RPMI7951 (cell line): Measurements from ENCODE around the gene CALCR. TPM values are rescaled to one million over a fixed set of nuclear protein-coding genes. Genes with fewer than 3 reads are reported as not detected.
"Not testable (repeated sequence)": the region's sequence is repeated elsewhere in the genome, so short reads cannot be mapped to it uniquely, and the experiment has no call there.

ENCODE experiments used
- DNase-seq: peaks from one replicate; pipeline ENCODE4 v3.0.0-alpha.2; 2012; ENCODE audit warnings: low read depth
- total RNA-seq: library from RNA; depleted of rRNA; stranded (reverse); fragments of >200 nt; shearing (Covaris generic); gene quantifications from 2 replicates; pipeline ENCODE4 v1.2.3, GENCODE V29; 2014

The CALCR gene
- total RNA-seq, 1 experiment from 2014 or later = not detected

GRCh38 chr7:93562106-93562505 is 12.4 kb downstream of the CALCR start:
- no peak for DNase-seq

- no peak for DNase-seq
Measured at GRCh38 chr7:93559639-93560491, 14.7 kb downstream of the CALCR start.

- DNase-seq = no peak
Measured at GRCh38 chr7:93558705-93559614, 15.6 kb downstream of the CALCR start.

GRCh38 chr7:93551931-93552330 is 22.6 kb downstream of the CALCR start:
- DNase-seq = no peak

GRCh38 chr7:93551063-93551895 is 23.2 kb downstream of the CALCR start:
- DNase-seq = peak; percentile 47

- DNase-seq = no peak
Measured at GRCh38 chr7:93547716-93548115, 26.8 kb downstream of the CALCR start.

- DNase-seq = no peak
Measured at GRCh38 chr7:93544691-93545090, 29.8 kb downstream of the CALCR start.

GRCh38 chr7:93538061-93538460 is 36.5 kb downstream of the CALCR start:
- DNase-seq = no peak

GRCh38 chr7:93535616-93536015 is 38.9 kb downstream of the CALCR start:
- DNase-seq = no peak

- no peak for DNase-seq
Measured at GRCh38 chr7:93530701-93531100, 43.8 kb downstream of the CALCR start.

- DNase-seq = no peak
Measured at GRCh38 chr7:93516834-93517233, 57.7 kb downstream of the CALCR start.

GRCh38 chr7:93515144-93515543 is 59.4 kb downstream of the CALCR start:
- DNase-seq = peak; percentile 3

- DNase-seq = no peak
Measured at GRCh38 chr7:93509303-93509702, 65.2 kb downstream of the CALCR start.

- no peak for DNase-seq
Measured at GRCh38 chr7:93503088-93503487, 71.4 kb downstream of the CALCR start.

GRCh38 chr7:93491860-93492259 is 82.7 kb downstream of the CALCR start:
- not testable (repeated sequence) for DNase-seq

GRCh38 chr7:93476491-93477344 is 97.8 kb downstream of the CALCR start:
- DNase-seq = no peak

- DNase-seq = no peak
Measured at GRCh38 chr7:93475811-93476210, 98.7 kb downstream of the CALCR start.

- DNase-seq = no peak
Measured at GRCh38 chr7:93471456-93471855, 103.1 kb downstream of the CALCR start.

GRCh38 chr7:93463764-93464163 is 110.8 kb downstream of the CALCR start:
- DNase-seq = no peak

GRCh38 chr7:93461350-93461749 is 113.2 kb downstream of the CALCR start:
- DNase-seq = no peak

- DNase-seq = no peak
Measured at GRCh38 chr7:93453262-93453661, 121.3 kb downstream of the CALCR start.
